WTC11 (cell line): Measurements from ENCODE around the gene DNAAF1. TPM values are rescaled to one million over a fixed set of nuclear protein-coding genes. Genes with fewer than 3 reads are reported as not detected.

Experiments used
- ATAC-seq: fragments of 200-7000 bp; cut with Tn5 transposase; 2 replicates; pipeline ENCODE4 v1.10.0; 2021; ENCODE audit warnings: mild to moderate bottlenecking, moderate library complexity
- CTCF ChIA-PET: fragments of 300-600 bp; sonication (Branson Sonifier 250); formaldehyde crosslinking; loops from one replicate; lab custom pipeline; 2021; ENCODE audit warnings: antibody characterized with exemption; lab: Charles Lee
- POLR2A ChIA-PET: fragments of 350-600 bp; sonication (Branson Sonifier 250); formaldehyde crosslinking; loops from one replicate; lab custom pipeline; 2021; ENCODE audit warnings: antibody characterized with exemption; lab: Charles Lee
- DNase-seq: peaks from one replicate; pipeline ENCODE4 v3.0.0; 2021; ENCODE audit warnings: low spot score
- H3K27ac Mint-ChIP-seq: 2 replicates; pipeline ENCODE4 v1.8.0; 2021; ENCODE audit warnings: mixed read lengths
- H3K27me3 Mint-ChIP-seq: 2 replicates; pipeline ENCODE4 v1.8.0; 2021; ENCODE audit warnings: low read depth, mild to moderate bottlenecking, moderate library complexity, mixed read lengths
- H3K36me3 Mint-ChIP-seq: 2 replicates; pipeline ENCODE4 v1.8.0; 2021; ENCODE audit warnings: mixed read lengths
- H3K4me1 Mint-ChIP-seq: 2 replicates; pipeline ENCODE4 v1.8.0; 2022; ENCODE audit warnings: mixed read lengths
- H3K4me3 Mint-ChIP-seq: 2 replicates; pipeline ENCODE4 v1.8.0; 2021; ENCODE audit warnings: mild to moderate bottlenecking, moderate library complexity, mixed read lengths
- H3K9me3 Mint-ChIP-seq: 2 replicates; pipeline ENCODE4 v1.8.0; 2021; ENCODE audit warnings: mixed read lengths
- ATF1 ChIP-seq: sonication (generic); formaldehyde crosslinking; IDR thresholded peaks from 2 replicates; pipeline ENCODE4 v1.8.1; 2023; ENCODE audit warnings: mild to moderate bottlenecking, moderate library complexity, missing genetic modification reagents
- ATF2 ChIP-seq: sonication (generic); formaldehyde crosslinking; IDR thresholded peaks from 2 replicates; pipeline ENCODE4 v1.8.1; 2022; ENCODE audit warnings: low read depth, missing genetic modification reagents, borderline replicate concordance
- CDX4 ChIP-seq: fragments of 250-450 bp; sonication (Bioruptor Pico); IDR thresholded peaks from 2 replicates; pipeline ENCODE4 v1.9.0; 2021; ENCODE audit warnings: moderate library complexity, mild to moderate bottlenecking, inconsistent platforms, borderline replicate concordance
- CREB1 ChIP-seq: sonication (generic); formaldehyde crosslinking; IDR thresholded peaks from 2 replicates; pipeline ENCODE4 v1.8.0; 2023; ENCODE audit warnings: mild to moderate bottlenecking, missing genetic modification reagents
- E2F1 ChIP-seq: sonication (generic); formaldehyde crosslinking; IDR thresholded peaks from 2 replicates; pipeline ENCODE4 v1.8.0; 2022; ENCODE audit warnings: mild to moderate bottlenecking, missing genetic modification reagents
- E2F5 ChIP-seq: sonication (generic); formaldehyde crosslinking; IDR thresholded peaks from 2 replicates; pipeline ENCODE4 v1.8.1; 2022; ENCODE audit warnings: mild to moderate bottlenecking, moderate library complexity, missing genetic modification reagents
- GRHL2 ChIP-seq: fragments of 250-450 bp; sonication (Bioruptor Pico); IDR thresholded peaks from 2 replicates; pipeline ENCODE4 v1.8.0; 2022; ENCODE audit warnings: mild to moderate bottlenecking, moderate library complexity; ENCODE audit not compliant: insufficient replicate concordance, severe bottlenecking
- GTF2I ChIP-seq: fragments of 250-450 bp; sonication (Bioruptor Pico); conservative IDR thresholded peaks from 2 replicates; pipeline ENCODE4 v1.4.0; 2021; ENCODE audit warnings: mild to moderate bottlenecking
- HMGXB4 ChIP-seq: sonication (generic); formaldehyde crosslinking; IDR thresholded peaks from 2 replicates; pipeline ENCODE4 v1.8.1; 2023; ENCODE audit warnings: mild to moderate bottlenecking, moderate library complexity, missing genetic modification reagents
- JUN ChIP-seq: sonication (generic); formaldehyde crosslinking; IDR thresholded peaks from 2 replicates; pipeline ENCODE4 v1.8.0; 2023; ENCODE audit warnings: mild to moderate bottlenecking, missing genetic modification reagents
- MLX ChIP-seq: sonication (generic); formaldehyde crosslinking; IDR thresholded peaks from 2 replicates; pipeline ENCODE4 v1.8.1; 2023; ENCODE audit warnings: mild to moderate bottlenecking, missing genetic modification reagents, moderate library complexity
- MXD4 ChIP-seq: fragments of 250-450 bp; sonication (Bioruptor Pico); IDR thresholded peaks from 2 replicates; pipeline ENCODE4 v1.8.0; 2021; ENCODE audit warnings: mild to moderate bottlenecking, moderate library complexity, borderline replicate concordance
- OVOL2 ChIP-seq: fragments of 250-450 bp; sonication (Bioruptor Pico); IDR thresholded peaks from 2 replicates; pipeline ENCODE4 v1.9.0; 2021; ENCODE audit warnings: mild to moderate bottlenecking, borderline replicate concordance
- RELA ChIP-seq: sonication (generic); formaldehyde crosslinking; IDR thresholded peaks from 2 replicates; pipeline ENCODE4 v1.8.1; 2022; ENCODE audit warnings: missing genetic modification reagents, mild to moderate bottlenecking, borderline replicate concordance
- ZBTB43 ChIP-seq: sonication (generic); formaldehyde crosslinking; IDR thresholded peaks from 2 replicates; pipeline ENCODE4 v1.8.1; 2023; ENCODE audit warnings: mild to moderate bottlenecking, missing genetic modification reagents
- ZNF317 ChIP-seq: sonication (generic); formaldehyde crosslinking; IDR thresholded peaks from 2 replicates; pipeline ENCODE4 v1.8.1; 2023; ENCODE audit warnings: low read depth, mild to moderate bottlenecking, moderate library complexity, missing genetic modification reagents, borderline replicate concordance
- ZNF416 ChIP-seq: fragments of 250-450 bp; sonication (Bioruptor Pico); IDR thresholded peaks from 2 replicates; pipeline ENCODE4 v1.9.0; 2021; ENCODE audit warnings: mild to moderate bottlenecking, inconsistent platforms
- ZNF512 ChIP-seq: sonication (generic); formaldehyde crosslinking; IDR thresholded peaks from 2 replicates; pipeline ENCODE4 v1.8.1; 2022; ENCODE audit warnings: missing genetic modification reagents, borderline replicate concordance
- ZSCAN18 ChIP-seq: fragments of 250-450 bp; sonication (Bioruptor Pico); IDR thresholded peaks from 2 replicates; pipeline ENCODE4 v2.1.2; 2022; ENCODE audit warnings: mild to moderate bottlenecking, moderate library complexity
- total RNA-seq: library from RNA; stranded (reverse); gene quantifications from 3 replicates; pipeline ENCODE4 v1.2.3, GENCODE V29; 2021

The DNAAF1 gene
- total RNA-seq, 1 experiment from 2014 or later = 0.20 TPM

GRCh38 chr16:84181144-84181915 is 36.2 kb downstream of the DNAAF1 start (continued):
- TF ChIP-seq CDX4 (no peak), MLX (no peak), ATF2 (CRISPR knock-in tag) (no peak), GTF2I (no peak), ZBTB43 (CRISPR knock-in tag) (no peak), ZSCAN18 (CRISPR knock-in tag) (no peak), RELA (CRISPR knock-in tag) (no peak), GRHL2 (CRISPR knock-in tag) (no peak), ATF1 (CRISPR knock-in tag) (no peak), HMGXB4 (CRISPR knock-in tag) (no peak), ZNF416 (CRISPR knock-in tag) (no peak), OVOL2 (CRISPR knock-in tag) (no peak)

GRCh38 chr16:84182104-84182503 is 37.0 kb downstream of the DNAAF1 start:
- POLR2A ChIA-PET = no interaction called here
- no peaks in the 10 kb centered on the region for H3K9me3 Mint-ChIP-seq
- H3K27me3 Mint-ChIP-seq = no peaks in the 10 kb centered on the region
- CTCF ChIA-PET = interaction anchor here (0.6 kb wide), 1 partner anchor 300 kb away, joined by 3 read pairs; no protein-coding TSS in a partner anchor
- peaks cover 28% of the 10 kb centered on the region; the same call in 1 of the 2 replicates for H3K36me3 Mint-ChIP-seq
- no peak overlapping the region for H3K27ac Mint-ChIP-seq
- H3K4me3 Mint-ChIP-seq = no peak overlapping the region
- TF ChIP-seq E2F1 (CRISPR knock-in tag) (no peak), JUN (no peak), E2F5 (CRISPR knock-in tag) (no peak), MXD4 (no peak), OVOL2 (CRISPR knock-in tag) (no peak), CREB1 (no peak), ZSCAN18 (CRISPR knock-in tag) (no peak), ZNF317 (CRISPR knock-in tag) (no peak), ZNF512 (CRISPR knock-in tag) (no peak)
- peaks cover 9% of the 10 kb centered on the region; the same call in 1 of the 2 replicates for H3K4me1 Mint-ChIP-seq
- ATAC-seq (no peak), DNase-seq (no peak)
